ENCODE results near the gene IL5.
A peak's percentile ranks its signal among the peaks of the same experiment; 100 is the strongest.
"Not testable (repeated sequence)": the region's sequence is repeated elsewhere in the genome, so short reads cannot be mapped to it uniquely, and the experiment has no call there.

The IL5 gene

DNA sequence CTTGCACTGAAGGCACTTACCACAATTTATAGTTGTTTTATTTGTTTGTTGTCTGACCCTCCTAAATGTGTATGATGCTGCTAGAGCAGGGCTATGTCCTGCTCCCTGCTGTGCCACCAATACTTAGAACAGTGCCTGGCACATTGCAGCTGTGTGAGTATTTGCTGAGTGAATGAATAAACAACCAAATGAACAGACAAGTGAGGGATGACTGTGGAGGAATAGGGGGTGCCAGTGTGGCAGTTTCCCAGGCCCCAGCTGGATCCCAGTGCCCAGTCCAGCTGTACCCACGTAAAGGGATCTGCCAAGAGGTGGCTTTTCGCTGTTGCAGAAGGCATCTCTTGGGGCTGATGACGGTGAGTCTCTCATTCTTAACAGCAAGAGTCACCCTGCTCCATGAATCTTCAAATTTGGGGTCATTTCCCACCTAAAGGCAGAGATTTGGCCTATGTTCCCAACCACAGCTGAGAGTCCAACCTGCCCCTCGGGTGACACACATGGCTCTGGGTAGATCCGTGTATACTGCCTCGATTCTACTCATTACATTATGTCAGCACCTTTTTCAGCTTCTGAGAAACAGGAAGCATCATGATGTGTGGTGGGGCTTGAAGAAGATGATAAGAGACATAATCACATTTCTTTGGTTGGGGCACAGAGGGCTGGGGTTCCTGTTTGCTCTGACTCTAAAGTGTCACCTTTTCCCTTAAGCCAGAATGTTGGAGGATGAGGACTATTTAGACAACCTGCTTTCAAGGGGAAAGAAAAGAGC, 14.3 kb downstream of the IL5 start:
- no peak for DNase-seq

DNA sequence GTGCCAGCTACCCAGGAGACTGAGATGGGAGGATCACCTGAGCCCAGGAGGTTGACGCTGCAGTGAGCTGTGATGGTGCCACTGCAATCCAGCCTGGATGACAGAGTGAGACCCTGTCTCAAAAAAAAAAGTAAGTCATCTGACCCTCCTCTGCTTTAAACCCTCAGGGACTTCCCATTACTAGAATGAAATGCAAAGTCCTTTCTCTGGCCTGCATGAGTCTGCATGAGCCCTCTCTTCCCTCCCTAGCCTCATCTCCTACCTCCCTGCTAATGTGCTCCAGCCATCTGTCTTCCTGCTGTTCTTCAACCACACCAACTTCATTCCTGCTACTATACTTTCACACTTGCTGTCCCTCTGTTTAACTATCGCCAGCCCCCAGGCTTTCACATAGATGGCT, 15.3 kb downstream of the IL5 start:
- no peak for DNase-seq

DNA sequence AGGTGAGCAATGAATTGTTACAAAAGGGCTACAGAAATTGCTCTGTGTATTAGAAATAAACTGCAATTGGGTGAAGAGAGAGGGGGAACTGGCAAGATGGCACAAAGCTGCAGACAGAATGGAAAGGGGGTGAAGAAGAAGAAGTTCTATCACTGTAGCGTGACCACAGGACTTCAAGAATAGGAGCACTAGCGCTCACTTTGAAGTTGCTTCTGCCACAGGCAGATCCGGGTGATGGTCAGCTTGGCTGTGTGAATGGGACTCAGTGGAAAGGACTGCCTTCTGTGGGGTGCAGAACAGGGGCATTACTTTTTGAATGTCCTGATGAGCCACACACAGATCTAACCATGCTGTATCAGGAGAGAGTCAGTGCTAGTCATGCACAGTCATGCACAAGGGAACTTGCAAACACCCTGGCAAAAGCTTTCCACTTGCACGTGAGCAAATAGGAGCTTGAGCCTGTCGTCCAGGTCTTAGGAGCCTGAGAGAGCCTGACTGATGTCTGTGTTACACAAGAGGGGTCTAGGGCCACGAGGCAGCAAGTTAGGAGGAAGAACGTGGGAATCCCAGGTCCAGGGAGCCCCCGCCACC, 16.3 kb downstream of the IL5 start:
- DNase-seq, result no peak

DNA sequence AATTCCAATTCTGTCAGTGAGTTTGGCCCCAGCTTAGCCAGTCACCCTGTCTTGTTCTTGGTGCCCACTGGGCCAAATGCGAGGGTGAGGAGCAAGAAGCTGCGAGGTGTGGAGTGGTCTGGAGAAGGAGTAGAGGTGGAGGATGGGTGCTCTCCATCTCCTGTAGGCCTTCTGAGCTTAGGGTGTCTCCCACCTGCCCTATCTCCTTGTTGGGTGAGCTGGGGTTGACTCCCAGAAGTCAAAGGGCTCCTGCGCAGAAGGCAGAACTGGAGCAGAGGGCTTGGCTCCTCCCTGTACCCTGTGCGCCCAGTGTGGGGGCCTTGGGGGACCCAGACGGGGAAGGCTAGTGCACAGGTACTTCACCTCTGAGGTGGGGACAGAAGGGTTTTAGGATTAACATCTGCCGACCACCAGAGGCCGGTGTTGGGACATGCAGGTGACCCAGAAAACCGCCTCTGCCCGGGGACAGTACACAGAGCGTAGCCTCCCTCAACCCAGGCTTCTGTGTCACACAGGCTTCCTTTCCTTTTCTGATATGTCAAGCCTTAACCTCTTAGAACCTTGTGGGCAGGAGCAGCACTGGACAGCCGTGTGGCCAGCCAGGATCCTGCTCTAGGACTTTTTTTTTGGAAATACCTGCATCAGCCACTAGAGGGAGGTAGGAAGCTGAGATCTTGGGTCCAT, 16.9 kb downstream of the IL5 start:
- DNase-seq, result no peak

DNA sequence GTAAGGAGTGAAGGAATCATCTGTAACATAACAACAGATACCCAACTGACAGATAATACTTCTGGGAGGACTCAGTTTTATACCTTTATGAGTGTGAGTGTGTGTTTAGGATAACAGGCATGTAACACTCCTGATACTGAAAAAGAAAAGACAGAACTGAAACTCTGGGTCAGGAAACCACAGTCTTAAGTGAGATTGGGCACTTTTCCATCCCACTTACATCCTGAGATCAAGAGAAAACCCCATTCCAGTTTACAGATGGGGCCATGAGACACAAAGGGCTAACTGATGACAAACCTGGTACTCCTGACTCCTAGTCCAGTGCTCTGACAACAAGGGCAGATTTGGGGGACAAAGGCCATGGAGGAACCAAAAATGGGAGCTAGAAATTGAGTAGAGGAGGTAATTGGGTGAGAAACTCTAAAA, 18.0 kb downstream of the IL5 start:
- no peak for DNase-seq

DNA sequence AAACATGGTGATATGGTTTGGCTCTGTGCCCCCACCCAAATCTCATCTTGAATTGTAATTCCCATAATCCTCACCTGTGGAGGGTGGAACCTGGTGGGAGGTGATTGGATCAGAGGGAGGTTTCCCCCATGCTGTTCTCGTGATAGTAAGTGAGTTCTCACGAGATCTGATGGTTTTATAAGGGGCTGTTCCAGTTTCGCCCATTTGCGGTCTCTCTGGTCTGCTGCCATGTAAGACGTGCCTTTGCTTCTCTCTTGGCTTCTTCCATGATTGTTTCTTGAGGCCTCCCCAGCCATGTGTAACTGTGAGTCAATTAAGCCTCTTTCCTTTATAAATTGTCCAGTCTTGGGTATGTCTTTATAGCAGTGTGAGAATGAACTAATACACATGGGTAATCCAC, 18.4 kb downstream of the IL5 start:
- DNase-seq, result not testable (repeated sequence)

DNA sequence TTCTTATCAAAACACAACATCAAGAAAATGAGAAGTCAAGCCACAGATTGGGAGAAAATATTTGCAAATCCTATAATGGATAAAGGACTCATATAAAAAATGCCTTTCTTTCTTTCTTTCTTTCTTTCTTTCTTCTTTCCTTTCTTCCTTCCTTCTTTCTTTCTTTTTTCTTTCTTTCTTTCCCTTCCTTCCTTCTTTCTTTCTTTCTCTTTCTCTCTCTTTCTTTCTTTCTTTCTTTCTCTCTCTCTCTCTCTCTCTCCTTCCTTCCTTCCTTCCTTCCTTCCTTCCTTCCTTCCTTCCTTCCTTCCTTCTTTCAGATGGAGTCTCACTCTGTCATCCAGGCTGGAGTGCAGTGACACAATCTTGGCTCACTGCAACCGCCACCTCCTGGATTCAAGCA, 21.3 kb downstream of the IL5 start:
- not testable (repeated sequence) for DNase-seq

DNA sequence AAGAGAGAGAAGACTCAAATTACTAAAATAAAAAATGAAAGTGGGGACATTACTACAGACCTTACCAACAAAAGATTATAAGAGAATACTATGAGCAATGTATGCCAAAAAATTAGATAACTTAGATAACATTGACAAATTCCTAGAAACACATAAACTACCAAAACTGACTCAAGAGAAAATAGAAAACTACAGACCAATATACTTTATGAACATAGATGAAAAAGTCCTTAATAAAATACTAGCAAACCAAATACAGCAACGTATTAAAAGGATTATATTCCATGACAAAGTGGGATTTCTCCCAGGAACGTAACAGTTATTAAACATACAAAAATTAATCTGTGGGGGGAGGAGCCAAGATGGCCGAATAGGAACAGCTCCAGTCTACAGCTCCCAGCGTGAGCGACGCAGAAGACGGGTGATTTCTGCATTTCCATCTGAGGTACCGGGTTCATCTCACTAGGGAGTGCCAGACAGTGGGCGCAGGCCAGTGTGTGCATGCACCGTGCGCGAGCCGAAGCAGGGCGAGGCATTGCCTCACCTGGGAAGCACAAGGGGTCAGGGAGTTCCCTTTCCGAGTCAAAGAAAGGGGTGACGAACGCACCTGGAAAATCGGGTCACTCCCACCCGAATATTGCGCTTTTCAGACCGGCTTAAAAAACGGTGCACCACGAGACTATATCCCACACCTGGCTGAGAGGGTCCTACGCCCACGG, 29.5 kb downstream of the IL5 start:
- not testable (repeated sequence) for DNase-seq

DNA sequence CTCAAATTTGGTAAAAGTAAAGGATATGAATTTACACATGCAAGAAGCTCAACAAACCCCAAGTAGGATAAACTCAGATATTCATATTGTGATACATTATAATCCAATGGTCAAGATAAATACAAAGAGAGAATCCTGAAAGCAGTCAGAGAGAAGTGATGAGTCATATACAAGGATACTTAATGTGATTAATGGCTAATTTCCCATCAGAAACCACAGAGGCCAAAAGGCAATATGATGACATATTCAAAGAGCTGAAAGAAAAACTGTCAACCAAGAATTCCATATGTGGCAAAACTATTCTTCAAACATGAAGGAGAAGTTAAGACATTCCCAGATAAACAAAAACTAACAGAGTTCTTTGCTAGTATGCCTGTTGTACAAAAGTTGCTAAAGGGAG, 33.2 kb downstream of the IL5 start:
- DNase-seq, result no peak

DNA sequence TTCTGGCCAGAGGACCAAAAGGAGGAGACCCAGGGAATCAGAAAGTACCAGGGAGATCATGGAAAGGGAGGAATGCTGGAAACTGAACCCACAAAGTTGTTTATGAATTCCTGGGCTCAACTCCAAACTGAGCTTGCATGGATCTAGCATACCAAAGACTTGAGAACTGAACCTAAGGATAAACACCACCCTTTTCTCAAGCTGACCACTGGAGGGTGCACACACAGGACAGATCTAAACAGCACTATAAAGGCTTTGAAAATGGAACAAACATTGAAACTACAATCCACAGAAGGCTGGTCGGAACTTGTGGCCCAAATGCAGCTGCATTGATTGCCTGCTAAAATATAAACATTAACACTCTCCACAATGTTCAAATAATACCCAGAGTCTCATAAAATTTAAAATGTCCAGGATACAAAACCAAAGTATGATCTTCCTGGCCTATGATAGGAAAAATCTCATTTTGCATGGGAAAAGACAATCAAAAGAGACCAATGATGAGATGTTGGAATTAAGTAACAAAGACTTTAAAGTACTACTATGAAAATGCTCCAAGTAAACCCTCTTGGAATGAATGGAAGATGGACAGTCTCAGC, 37.1 kb downstream of the IL5 start:
- no peak for DNase-seq

DNA sequence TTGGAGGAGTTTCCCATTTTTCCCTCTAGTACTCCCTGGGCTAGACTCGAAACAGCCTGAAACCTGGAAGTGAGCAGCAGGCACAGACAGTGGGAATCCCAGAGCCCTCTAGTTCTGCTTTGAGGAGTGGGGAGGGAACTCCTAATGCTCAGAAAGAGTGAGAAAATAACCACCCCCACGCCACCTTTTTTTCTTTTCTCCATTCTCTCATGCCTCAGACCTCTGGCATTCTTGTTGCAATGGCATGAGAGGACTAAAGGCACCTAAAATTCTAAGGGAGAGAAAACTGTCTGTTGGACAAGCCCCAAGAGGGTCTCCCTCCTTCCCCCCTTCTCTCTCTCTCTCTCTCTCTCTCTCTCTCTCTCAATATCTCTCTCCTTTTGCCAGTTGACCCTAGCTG, 37.7 kb downstream of the IL5 start:
- no peak for DNase-seq

DNA sequence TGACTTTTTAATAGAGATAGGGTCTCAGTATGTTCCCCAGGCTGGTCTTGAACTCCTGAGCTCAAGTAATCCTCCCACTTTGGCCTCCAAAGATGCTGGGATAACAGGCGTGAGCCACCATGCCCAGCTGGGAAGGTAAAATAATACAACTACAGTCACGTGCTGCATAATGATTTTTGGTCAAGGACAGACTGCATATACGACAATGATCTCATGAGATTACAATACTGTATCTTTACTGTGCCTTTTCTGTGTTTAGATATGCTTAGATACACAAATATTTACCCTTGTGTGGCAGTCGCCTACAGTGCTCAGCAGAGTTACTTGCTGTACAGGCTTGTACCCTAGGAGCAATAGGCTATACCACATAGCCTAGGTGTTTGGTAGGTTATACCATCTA, 38.6 kb downstream of the IL5 start:
- DNase-seq, result no peak

DNA sequence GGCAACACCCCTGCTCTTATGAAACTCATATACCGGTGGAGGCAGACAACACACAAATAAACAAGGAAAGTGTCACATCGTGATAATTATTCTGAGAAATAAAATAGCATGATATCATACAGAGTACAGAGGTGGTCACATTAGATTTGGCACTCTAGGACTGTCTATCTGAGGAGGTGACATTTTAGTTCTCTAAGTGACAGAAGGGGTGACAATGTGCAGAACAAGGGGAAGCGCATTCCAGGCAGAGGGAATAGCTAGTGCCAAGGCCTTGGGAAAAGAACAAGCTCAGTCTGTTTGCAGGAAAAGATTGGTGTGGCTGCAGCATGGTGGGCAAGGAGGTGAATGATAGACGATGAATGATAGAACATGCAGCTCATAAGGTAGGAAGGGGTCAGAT, 40.1 kb downstream of the IL5 start:
- DNase-seq, result no peak

DNA sequence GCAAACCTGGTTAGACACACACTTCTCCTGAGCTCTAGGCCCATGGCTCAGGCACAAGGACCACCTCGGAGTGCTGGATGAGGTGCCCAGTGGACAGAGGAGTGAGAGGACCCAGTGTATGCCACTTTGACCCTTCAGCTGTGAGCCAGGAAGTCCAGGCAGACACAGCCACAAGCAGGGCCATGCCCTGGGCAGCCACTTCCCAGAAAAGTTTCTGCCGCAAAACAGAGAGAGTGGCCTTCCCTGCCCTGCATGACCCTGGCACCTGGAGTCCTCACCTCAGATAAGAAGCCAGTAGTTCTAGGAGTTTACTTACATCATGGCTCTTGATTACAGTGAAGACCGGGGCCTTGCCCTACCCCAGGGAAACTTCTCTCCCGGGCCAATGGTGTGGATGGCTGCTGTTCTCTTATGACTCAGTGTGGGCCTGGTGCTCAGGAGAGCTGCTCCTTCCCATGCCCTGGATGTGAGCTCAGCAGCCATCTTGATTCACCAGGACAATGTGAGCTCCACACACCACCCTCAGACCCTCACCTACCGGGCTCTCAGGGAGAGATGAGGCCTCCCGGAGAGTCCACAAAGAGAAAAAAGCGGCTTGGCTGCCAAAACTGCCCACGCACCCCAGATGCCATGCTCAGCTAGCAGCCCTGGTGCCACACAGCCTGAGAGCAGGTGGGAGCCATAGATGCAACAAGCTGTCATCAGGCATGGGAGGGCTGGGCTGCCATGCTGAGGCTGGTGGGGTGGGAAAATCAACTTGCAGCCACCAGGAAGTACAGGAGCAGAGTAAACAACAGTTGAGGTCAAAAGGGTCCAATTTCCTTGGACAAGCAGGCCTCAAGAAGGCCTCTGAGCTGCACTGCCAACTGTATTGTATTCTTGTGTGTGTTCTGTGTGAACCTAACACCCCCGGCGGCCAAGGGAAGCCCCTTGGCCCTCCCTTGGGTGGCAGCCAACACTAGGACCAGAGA, 41.1 kb downstream of the IL5 start:
- no peak for DNase-seq

DNA sequence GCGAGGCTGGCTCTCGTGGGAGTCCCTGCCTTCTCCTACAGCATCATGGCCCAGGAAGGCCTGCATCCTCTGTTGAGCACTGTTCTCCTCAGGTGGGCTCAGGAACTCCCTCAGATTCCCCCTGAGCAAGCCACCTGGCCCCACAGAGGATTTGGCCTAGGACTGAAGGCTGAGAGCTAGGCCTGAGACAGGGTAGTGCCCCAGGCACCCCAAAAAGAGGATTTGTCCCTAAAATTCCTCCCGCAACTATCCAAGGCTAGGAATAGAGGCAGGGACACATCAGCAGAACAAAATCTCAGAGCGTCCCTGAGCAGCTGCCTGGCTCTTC, 41.7 kb downstream of the IL5 start:
- no peak for DNase-seq

DNA sequence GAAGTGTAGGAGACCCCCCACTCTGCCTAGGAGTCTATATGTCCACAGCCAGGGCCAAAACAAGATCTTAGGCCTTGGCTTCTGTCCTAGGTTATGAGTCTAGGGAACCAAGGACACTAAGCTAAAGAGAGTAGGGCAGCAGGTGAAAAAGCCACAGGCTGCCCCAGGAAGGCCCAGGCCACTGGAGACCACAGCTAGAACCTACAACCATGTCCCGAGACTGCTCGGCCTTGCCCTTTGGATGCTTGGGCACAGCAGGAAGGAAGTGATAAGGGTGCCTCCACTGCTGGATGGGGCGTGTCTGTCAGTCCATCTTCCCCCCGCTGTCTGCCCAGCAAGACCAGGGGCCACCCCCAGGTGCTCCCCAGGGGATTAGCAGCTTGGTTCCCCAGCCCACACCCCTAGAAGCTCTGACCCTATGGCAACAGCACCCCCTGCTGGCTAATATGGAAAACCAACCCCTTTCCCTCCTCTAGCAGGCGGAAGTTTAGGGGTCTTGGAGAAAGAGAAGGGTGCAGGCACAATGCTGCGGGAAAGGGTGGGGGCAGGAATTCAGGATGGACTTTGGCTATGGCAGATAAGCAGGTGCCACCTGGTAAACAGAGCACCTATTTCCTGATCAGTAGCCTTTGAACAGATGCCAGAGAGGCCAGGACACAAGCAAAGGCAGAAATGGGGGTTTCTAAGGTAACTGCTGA, 42.2 kb downstream of the IL5 start:
- DNase-seq, result peak; percentile 70

DNA sequence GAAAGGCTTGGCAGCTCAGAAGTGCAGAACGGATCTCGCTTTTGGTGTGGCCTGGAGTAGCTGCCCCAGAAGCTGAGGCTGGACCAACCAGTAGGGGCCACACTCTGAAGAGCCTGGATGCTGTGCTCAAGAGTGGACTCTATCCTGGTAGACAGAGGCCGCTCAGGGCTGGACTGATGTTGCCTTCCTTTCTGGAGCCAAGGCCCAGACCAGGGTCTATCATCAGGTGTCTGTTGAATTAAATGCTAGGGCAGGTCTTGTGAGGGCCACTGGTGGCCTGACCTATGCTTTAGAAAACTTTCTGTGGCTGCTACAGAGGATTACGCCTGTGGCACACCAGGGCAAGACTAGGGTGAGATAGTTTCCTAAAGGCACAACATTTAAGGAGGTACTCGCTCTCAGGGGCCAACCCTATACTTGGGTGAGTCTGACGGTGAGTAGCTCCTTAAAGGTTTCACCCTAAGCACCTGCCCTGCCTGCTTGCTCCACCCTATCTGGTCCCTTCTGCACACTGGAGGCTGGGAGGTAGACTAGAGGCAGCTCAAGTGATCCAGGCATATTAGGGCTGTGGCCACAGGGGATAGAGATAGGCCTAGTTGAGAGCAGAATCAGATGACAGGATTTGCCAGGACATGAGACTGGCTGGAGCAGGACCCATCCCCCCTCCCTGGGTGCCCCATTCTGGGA, 42.9 kb downstream of the IL5 start:
- no peak for DNase-seq

DNA sequence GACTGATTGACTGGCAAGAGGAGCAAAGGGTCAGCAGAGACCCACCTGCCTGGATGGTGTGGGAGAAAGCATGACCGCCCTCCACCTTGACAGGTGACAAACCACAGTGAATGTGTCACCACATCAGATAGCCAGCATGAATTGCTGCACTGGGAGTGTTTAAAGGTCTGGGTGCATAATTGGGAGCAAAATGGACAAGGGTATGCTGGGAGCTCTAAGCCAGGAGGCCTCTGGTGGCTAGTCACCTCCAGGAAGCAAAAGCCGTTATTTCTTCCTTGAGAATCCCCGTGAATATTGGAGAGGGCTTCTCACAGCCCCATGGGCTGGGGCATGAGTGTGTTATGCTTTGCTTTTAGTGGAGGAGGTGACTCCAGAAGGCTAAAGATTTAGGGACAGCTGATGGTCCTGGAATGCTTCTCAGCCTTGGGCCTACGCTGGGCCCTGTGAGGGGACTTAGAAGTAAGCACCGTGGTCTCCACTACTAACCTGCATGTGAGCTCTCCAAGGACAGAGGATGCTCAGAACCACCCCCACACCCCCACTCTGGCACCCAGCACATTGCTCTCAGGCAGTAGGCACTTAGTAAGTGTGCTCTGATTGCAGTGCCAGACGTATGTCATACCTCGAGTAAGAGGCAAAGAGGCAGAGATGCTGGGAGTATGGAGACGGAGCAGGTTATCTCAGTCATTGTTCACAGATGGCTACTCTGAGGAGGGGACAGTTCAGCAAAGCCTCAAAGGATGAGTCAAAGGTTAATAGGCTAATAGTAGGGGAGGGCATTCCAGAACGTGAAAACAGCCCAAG, 43.7 kb downstream of the IL5 start:
- DNase-seq, result no peak

DNA sequence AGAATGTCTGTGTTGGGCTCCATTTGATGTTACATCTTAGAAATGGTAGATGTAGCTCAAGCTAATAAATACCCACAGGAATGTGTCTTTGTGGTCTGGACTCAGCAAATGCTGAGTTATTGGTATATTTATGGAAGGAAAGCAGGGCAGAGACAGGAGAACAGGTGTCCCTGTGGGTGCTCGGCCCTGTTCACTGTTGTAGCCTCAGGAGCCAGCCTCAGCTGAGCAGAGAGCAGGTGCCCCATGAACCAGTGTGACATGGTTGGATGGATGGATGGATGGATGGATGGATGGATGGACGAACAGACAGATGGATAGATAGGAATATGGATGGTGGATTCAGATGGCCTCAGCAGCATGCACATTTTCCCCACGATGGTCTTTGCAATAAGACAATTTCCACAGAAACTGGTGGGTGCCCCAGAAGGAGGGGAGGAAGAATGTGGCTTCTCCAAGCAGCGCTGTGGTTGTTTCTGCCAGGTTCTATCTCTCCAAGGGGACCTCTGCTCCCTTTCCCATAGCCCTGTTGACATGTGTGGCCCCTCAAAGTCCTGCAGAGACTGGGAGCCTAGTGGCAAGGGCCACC, 44.5 kb downstream of the IL5 start:
- DNase-seq, result no peak

DNA sequence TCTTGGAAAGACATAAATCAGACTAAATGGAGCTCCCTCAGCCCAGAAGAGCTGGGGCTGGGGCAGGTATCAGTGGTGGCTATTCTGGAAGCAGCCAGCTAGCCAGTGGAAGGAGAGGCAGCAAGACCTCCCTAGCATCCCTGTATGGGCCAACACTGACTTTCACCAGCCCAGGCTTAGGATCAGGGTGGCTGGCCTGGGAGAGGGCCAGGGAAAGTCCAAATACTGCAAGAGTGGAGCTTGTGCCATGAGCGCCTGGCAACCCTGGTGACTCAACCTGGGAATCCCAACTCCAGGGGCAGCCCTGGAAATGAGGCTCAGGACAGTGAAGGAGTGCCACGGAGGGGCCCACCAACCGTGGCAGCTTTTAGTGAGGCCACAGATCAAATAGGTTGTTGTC, 45.2 kb downstream of the IL5 start:
- no peak for DNase-seq
